ENCODE measurements around the gene AK8. TPM values are rescaled to one million over a fixed set of nuclear protein-coding genes. Genes with fewer than 3 reads are reported as not detected.

Gene AK8
- polyA plus RNA-seq, 1 of the 3 experiments (the other 2 are of a cell fraction): 0.77 TPM

DNA sequence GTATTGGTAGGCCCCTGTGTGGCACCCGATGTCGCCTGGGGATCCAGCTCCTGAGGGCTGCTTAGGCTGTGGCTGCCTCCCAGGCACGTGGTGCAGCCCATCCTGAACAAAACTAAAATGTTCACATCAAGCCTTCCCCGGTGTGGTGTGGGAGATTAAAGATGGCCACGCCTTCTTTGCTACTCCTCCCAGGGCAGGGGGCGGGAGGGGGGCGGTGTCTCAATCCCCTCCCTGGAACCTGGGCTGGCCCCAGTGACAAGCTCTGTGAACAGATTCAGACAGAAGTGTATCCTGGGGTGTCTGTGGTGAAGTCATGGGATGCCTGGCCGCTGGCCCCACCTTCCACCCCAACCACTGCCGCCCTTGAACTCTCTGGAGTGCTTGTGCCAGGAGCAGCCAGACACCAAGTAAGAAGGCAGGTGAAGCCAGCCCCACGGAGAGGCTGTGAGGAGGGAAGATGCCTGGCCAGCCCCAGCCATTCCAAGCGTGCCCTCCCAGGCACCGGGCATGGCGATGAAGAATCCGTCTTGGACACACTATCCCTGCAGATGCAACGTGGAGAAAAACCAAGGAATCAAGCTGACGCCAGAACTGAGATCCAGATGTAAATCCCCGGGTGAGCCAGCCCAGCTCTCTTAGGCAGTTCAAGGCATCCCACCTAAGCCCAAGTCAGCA, 75.8 kb downstream of the AK8 start:
- no peaks in the 10 kb centered on the region for H3K9me3 ChIP-seq
- no peaks in the 10 kb centered on the region for H3F3A ChIP-seq (replicated peaks; ENCODE audit: insufficient read depth)
- H3K9ac ChIP-seq: no peak overlapping the region
- no peak overlapping the region for H2AFZ ChIP-seq (ENCODE audit: low read depth)
- CTCF ChIA-PET: interaction anchor here (1.5 to 6.0 kb wide), 3 partner anchors 100 to 157 kb away, joined by 3 to 50 read pairs (median 5); partner anchors contain the start of gene DDX31
- H3K4me1 ChIP-seq (ENCODE audit: control insufficient read depth in 1 of 2, insufficient read depth in 2 of 2, low read depth in 1 of 2, low read length in 1 of 2): peaks cover 0 to 31% of the 10 kb centered on the region in 2 experiments; a peak in 2 of 4 replicates
- no peak for TF ChIP-seq CHD2 (IDR thresholded peaks at IDR 0.05; ENCODE audit: low read length, partially characterized antibody)
- no peak for TF ChIP-seq IRF3 (IDR thresholded peaks at IDR 0.05; ENCODE audit: low read depth, low read length)
- no peak for TF ChIP-seq JUND (IDR thresholded peaks at IDR 0.05)
- TF ChIP-seq NFIC (IDR thresholded peaks at IDR 0.05; ENCODE audit: borderline replicate concordance): no peak
- no peak for TF ChIP-seq TEAD4 (IDR thresholded peaks at IDR 0.05; ENCODE audit: borderline replicate concordance, insufficient read depth)
- TF ChIP-seq SIN3A (IDR thresholded peaks at IDR 0.05; ENCODE audit: borderline replicate concordance, low read depth, low read length): no peak
- TF ChIP-seq, protein P1, sequence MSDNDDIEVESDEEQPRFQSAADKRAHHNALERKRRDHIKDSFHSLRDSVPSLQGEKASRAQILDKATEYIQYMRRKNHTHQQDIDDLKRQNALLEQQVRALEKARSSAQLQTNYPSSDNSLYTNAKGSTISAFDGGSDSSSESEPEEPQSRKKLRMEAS (IDR thresholded peaks at IDR 0.05; ENCODE audit: low read depth): no peak
- TF ChIP-seq YY1 (IDR thresholded peaks at IDR 0.05; ENCODE audit: low read depth): no peak
- no peak for TF ChIP-seq TAF1 (IDR thresholded peaks at IDR 0.05; ENCODE audit: borderline replicate concordance, low read depth, low read length)
- TF ChIP-seq, protein P2, sequence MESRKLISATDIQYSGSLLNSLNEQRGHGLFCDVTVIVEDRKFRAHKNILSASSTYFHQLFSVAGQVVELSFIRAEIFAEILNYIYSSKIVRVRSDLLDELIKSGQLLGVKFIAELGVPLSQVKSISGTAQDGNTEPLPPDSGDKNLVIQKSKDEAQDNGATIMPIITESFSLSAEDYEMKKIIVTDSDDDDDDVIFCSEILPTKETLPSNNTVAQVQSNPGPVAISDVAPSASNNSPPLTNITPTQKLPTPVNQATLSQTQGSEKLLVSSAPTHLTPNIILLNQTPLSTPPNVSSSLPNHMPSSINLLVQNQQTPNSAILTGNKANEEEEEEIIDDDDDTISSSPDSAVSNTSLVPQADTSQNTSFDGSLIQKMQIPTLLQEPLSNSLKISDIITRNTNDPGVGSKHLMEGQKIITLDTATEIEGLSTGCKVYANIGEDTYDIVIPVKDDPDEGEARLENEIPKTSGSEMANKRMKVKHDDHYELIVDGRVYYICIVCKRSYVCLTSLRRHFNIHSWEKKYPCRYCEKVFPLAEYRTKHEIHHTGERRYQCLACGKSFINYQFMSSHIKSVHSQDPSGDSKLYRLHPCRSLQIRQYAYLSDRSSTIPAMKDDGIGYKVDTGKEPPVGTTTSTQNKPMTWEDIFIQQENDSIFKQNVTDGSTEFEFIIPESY (IDR thresholded peaks at IDR 0.05; ENCODE audit: borderline replicate concordance, low read depth): no peak
- no peak for TF ChIP-seq TCF12 (IDR thresholded peaks at IDR 0.05)
- no peak for TF ChIP-seq MXI1 (IDR thresholded peaks at IDR 0.05; ENCODE audit: low read depth, low read length)
- WGBS (ENCODE audit: low lambda C conversion rate): 76% methylated on average over 9 of the region's 17 CpGs
- no peak overlapping the region for H3K4me3 ChIP-seq (ENCODE audit: low read depth in 2 of 2, low read length in 1 of 2)
- no peaks in the 10 kb centered on the region for H3K79me2 ChIP-seq (ENCODE audit: insufficient read depth)
- H4K20me1 ChIP-seq (ENCODE audit: insufficient read depth): no peaks in the 10 kb centered on the region
- H3K36me3 ChIP-seq (replicated peaks in 1 of 2; ENCODE audit: control insufficient read depth in 1 of 2, insufficient read depth in 2 of 2, low read length in 1 of 2): no peaks in the 10 kb centered on the region
- DNase-seq: no peak
- POLR2A ChIA-PET: no interaction called here
- no peak overlapping the region for H3K4me2 ChIP-seq
- no peaks in the 10 kb centered on the region for H3K9me2 ChIP-seq
- no peaks in the 10 kb centered on the region; the same call in 1 of the 2 replicates for H3K27me3 ChIP-seq (ENCODE audit: insufficient read depth)
- no peak overlapping the region for H3K27ac ChIP-seq (ENCODE audit: low read depth in 2 of 2, low read length in 1 of 2)

GRCh38 chr9:132801659-132802058, 76.4 kb downstream of the AK8 start:
- H3K27me3 ChIP-seq (ENCODE audit: insufficient read depth): no peaks in the 10 kb centered on the region; the same call in 1 of the 2 replicates
- no peaks in the 10 kb centered on the region for H4K20me1 ChIP-seq (ENCODE audit: insufficient read depth)
- no peaks in the 10 kb centered on the region for H3F3A ChIP-seq (replicated peaks; ENCODE audit: insufficient read depth)
- ChIA-PET CTCF (interaction anchor here (1.6 to 6.0 kb wide), 2 partner anchors 100 to 157 kb away, joined by 5 to 50 read pairs; no protein-coding TSS in a partner anchor), POLR2A (no interaction called here)
- no peak overlapping the region for H3K27ac ChIP-seq (ENCODE audit: low read depth in 2 of 2, low read length in 1 of 2)
- no peaks in the 10 kb centered on the region for H3K9me3 ChIP-seq
- H2AFZ ChIP-seq (ENCODE audit: low read depth): no peak overlapping the region
- no peaks in the 10 kb centered on the region for H3K9me2 ChIP-seq
- no peaks in the 10 kb centered on the region for H3K36me3 ChIP-seq (replicated peaks in 1 of 2; ENCODE audit: control insufficient read depth in 1 of 2, insufficient read depth in 2 of 2, low read length in 1 of 2)
- no peak overlapping the region for H3K4me2 ChIP-seq
- 76% methylated on average over 4 of the region's 4 CpGs for WGBS (ENCODE audit: low lambda C conversion rate)
- no peaks in the 10 kb centered on the region for H3K79me2 ChIP-seq (ENCODE audit: insufficient read depth)
- DNase-seq: no peak
- no peak overlapping the region for H3K4me3 ChIP-seq (ENCODE audit: low read depth in 2 of 2, low read length in 1 of 2)
- H3K9ac ChIP-seq: no peak overlapping the region
- H3K4me1 ChIP-seq (ENCODE audit: control insufficient read depth in 1 of 2, insufficient read depth in 2 of 2, low read depth in 1 of 2, low read length in 1 of 2): peaks cover 0 to 31% of the 10 kb centered on the region in 2 experiments; a peak in 2 of 4 replicates
- TF ChIP-seq RCOR1 (IDR thresholded peaks at IDR 0.05; ENCODE audit: low read length) (no peak), JUND (IDR thresholded peaks at IDR 0.05) (no peak), SMC3 (IDR thresholded peaks at IDR 0.05; ENCODE audit: low read depth, low read length) (no peak), TEAD4 (IDR thresholded peaks at IDR 0.05; ENCODE audit: borderline replicate concordance, insufficient read depth) (no peak), GABPA (IDR thresholded peaks at IDR 0.05; ENCODE audit: low read depth) (no peak)
- TF ChIP-seq, protein P3, sequence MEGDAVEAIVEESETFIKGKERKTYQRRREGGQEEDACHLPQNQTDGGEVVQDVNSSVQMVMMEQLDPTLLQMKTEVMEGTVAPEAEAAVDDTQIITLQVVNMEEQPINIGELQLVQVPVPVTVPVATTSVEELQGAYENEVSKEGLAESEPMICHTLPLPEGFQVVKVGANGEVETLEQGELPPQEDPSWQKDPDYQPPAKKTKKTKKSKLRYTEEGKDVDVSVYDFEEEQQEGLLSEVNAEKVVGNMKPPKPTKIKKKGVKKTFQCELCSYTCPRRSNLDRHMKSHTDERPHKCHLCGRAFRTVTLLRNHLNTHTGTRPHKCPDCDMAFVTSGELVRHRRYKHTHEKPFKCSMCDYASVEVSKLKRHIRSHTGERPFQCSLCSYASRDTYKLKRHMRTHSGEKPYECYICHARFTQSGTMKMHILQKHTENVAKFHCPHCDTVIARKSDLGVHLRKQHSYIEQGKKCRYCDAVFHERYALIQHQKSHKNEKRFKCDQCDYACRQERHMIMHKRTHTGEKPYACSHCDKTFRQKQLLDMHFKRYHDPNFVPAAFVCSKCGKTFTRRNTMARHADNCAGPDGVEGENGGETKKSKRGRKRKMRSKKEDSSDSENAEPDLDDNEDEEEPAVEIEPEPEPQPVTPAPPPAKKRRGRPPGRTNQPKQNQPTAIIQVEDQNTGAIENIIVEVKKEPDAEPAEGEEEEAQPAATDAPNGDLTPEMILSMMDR (IDR thresholded peaks at IDR 0.05): no peak
- TF ChIP-seq, protein P4, sequence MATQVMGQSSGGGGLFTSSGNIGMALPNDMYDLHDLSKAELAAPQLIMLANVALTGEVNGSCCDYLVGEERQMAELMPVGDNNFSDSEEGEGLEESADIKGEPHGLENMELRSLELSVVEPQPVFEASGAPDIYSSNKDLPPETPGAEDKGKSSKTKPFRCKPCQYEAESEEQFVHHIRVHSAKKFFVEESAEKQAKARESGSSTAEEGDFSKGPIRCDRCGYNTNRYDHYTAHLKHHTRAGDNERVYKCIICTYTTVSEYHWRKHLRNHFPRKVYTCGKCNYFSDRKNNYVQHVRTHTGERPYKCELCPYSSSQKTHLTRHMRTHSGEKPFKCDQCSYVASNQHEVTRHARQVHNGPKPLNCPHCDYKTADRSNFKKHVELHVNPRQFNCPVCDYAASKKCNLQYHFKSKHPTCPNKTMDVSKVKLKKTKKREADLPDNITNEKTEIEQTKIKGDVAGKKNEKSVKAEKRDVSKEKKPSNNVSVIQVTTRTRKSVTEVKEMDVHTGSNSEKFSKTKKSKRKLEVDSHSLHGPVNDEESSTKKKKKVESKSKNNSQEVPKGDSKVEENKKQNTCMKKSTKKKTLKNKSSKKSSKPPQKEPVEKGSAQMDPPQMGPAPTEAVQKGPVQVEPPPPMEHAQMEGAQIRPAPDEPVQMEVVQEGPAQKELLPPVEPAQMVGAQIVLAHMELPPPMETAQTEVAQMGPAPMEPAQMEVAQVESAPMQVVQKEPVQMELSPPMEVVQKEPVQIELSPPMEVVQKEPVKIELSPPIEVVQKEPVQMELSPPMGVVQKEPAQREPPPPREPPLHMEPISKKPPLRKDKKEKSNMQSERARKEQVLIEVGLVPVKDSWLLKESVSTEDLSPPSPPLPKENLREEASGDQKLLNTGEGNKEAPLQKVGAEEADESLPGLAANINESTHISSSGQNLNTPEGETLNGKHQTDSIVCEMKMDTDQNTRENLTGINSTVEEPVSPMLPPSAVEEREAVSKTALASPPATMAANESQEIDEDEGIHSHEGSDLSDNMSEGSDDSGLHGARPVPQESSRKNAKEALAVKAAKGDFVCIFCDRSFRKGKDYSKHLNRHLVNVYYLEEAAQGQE (IDR thresholded peaks at IDR 0.05; ENCODE audit: low read depth, low read length): no peak
